GM18868 (cell line): ENCODE data around the gene MUC12.
"Not testable (repeated sequence)": the region's sequence is repeated elsewhere in the genome, so short reads cannot be mapped to it uniquely, and the experiment has no call there.

ENCODE experiments used
- ATAC-seq: cut with Tn5 transposase; IDR thresholded peaks from one replicate; pipeline ENCODE4 v1.9.1; 2021; ENCODE audit warnings: mild to moderate bottlenecking, moderate library complexity; ENCODE audit not compliant: unreplicated experiment

Gene MUC12

DNA sequence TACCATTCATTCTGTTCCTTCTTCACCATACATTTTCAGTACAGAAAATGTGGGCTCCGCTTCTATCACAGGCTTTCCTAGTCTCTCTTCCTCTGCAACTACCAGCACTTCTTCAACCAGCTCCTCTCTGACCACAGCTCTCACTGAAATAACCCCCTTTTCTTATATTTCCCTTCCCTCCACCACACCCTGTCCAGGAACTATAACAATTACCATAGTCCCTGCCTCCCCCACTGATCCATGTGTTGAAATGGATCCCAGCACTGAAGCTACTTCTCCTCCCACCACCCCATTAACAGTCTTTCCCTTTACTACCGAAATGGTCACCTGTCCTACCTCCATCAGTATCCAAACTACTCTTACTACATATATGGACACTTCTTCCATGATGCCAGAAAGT lies 9.5 kb upstream of the MUC12 start:
- no peak for ATAC-seq

DNA sequence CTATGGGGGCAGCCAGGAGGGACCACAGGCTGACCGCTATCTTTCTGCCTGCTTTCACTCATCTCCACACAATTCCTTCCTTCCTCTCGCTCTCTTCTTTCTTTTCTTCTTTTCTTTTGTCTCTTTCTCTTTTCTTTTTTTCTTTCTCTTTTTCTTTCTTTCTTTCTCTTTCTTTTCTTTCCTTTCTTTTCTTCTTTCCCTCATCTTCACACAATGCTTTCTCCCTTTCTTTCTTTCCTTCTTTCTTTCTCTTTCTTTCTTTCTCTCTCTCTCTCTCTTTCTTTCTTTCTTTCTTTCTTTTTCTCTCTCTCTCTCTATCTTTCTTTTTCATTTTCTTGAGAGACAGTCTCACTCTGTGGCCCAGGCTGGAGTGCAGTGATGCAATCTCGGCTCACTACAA lies 6.8 kb upstream of the MUC12 start:
- ATAC-seq: no peak

DNA sequence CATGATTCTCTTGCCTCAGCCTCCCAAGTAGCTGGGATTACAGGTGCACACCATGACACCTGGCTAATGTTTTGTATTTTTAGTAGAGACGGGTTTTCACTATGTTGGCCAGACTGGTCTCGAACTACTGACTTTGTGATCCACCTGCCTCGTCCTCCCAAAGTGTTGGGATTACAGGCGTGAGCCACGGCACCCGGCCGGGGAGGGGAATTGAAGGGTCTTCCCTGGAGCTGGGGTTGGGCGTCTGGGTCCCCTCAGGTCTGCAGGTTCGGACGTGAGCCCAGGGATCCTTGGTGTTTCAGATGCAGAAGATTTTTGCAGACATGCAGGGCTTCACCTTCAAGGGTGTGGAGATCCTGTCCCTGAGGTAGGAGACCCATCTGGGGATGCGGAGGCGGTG lies 6.0 kb upstream of the MUC12 start:
- no peak for ATAC-seq

DNA sequence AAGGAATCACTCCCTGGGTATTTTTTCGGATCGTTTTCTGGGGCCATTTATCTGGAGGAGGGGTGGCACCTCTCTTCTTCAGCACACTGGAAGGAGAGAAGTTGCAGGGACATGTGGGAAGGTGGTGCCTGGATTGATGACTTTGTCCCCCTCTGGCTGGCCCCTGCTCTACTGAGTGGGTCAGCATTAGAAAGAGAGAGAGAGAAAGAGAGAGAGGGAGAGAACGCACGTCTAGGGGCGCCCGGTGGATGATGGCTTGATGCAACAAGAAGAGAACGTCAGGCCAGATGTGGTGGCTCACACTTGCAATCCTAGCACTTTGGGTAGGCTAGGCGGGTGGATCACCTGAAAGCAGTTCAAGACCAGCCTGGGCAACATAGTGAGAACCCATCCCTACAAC lies 5.5 kb upstream of the MUC12 start:
- no peak for ATAC-seq

DNA sequence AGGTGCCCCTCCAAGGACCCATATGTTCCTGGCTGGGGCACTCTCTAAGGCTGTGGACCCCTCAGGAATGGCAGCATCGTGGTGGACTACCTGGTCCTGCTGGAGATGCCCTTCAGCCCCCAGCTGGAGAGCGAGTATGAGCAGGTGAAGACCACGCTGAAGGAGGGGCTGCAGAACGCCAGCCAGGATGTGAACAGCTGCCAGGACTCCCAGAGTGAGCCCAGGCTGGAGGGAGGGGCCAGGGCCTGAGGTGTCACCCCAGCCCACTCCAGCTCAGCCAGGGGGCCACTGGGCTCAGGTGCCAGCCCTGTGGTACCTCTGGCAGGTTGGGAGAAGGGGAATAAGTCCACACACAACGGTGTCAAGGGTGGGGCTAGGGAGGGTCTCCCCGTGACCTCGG lies 4.7 kb upstream of the MUC12 start:
- ATAC-seq: no peak

DNA sequence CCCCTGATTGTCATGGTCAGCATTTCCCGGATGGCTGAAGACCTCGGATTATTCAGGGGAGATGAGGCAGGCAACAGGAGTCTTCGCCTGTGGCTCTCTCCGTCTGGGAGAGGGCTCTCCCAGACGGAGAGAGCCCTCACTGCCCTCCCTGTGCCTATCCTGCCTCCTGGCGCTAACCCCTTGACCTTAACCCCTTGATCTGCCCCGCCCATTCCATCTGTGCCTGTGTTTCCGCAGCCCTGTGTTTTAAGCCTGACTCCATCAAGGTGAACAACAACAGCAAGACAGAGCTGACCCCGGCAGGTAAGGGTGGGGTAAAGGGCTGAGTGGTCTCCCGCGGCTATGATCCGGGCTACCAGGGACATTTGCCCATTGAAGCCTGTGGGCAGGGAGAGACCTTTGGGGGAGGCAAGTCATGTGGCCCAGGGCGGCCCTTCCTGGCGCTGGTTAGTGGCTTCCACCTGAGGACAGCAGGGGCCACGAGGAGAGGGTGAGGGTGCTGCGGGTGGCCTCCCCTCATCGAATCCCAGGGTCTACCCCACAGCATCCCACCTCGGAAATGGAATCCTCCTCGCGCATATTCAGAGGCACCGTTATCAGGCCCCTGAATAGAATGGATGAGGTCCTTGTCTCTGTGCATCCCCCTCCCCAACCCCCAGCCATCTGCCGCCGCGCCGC lies 4.2 kb upstream of the MUC12 start:
- no peak for ATAC-seq

DNA sequence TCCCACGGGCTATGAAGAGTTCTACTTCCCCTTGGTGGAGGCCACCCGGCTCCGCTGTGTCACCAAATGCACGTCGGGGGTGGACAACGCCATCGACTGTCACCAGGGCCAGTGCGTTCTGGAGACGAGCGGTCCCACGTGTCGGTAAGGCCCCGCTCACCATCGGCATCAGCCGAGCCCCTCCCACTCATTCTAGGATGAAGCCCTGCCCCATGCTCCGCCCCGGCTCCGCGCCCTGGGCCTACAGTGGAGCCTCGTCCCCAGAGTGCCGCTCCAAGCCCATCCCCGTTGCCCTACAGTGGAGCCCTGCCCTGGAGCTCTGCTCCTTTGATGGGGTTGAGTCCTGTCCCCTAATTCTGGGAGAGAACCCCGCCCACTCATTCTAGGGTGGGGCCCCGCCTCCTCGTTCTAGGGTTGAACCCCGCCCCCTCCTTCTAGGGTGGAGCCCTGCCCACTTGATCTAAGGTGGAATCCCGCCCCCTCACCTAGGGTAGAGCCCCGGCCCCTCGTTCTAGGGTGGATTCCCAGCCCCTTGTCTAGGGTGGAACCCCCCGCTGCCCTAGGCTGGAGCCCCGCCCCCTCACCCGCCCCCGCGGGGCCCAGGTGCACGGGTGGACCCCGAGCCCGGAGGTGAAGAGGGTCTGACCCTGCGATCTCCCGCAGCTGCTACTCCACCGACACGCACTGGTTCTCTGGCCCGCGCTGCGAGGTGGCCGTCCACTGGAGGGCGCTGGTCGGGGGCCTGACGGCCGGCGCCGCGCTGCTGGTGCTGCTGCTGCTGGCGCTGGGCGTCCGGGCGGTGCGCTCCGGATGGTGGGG lies 3.4 kb upstream of the MUC12 start:
- peak; percentile 63 for ATAC-seq

DNA sequence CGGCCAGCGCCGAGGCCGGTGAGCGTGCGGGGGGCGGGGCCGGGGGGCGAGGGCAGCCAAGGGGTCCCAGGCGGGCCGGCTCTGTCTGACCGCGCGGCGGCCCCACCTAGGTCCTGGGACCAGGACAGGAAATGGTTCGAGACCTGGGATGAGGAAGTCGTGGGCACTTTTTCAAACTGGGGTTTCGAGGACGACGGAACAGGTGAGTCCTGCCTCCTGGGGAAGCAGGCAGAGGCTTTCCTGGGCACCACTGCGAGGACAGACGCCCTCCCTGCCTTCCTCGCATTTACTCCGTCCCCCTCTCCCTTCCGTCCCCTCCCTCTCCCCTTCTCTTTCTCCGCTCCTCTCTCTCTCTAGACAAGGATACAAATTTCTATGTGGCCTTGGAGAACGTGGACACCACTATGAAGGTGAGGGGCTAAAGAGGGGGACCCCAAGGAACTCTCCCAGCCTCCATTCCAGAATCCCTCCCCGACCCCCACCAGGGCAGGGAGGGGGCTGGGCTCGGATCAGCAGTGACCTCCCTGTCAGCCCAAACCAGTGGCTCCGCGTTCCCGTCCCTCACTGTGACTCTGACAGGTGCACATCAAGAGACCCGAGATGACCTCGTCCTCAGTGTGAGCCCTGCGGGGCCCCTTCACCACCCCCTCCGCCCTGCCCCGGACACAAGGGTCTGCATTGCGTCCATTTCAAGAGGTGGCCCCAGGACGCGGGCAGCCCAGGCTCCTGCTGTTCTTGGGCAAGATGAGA lies 2.6 kb upstream of the MUC12 start:
- peak; percentile 15 for ATAC-seq

DNA sequence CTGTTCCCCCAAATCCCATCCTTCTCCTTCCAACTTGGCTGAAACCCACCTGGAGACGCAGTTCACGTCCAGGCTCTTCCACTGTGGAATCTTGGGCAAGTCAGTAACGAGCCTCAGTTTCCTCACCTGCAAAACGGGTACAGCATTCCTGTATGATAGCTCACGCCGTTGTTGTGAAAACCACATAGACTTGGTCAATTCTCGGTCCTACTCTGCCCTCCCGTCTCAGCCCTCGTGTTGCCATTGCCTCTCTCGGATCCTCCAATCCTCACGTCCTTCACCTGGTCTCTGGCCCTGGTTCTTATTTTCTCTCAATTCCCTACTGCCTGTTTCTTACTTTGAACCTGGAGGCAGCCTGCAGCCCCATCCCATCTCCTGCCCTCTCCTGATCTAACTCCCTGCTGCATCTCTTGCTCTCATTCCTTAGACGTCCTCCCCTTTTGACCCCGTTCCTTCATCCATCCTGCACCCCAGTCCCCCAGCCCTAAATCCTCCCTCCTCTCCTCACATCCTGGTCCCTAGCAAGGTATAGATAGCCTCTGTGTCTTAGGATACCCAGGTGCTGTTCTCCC lies 2.0 kb upstream of the MUC12 start:
- no peak for ATAC-seq

DNA sequence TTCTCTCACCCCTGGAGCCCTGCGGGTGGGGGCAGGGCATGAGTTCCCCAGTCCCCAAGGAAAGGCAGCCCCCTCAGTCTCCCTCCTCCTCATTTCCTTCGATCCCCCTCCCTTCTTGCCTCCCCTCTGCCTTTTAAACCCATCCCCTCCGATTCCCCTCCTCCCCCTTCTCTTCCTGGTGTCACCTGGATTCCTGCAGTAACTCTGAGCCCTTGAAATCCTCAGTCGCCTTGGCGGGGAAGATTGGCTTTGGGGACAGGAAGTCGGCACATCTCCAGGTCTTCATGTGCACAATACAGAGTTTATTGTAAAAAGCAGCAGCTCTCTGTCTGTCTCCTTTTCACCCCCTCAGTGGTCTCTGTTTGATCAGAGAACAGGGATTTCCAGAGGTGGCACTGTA lies 1.3 kb upstream of the MUC12 start:
- no peak for ATAC-seq

DNA sequence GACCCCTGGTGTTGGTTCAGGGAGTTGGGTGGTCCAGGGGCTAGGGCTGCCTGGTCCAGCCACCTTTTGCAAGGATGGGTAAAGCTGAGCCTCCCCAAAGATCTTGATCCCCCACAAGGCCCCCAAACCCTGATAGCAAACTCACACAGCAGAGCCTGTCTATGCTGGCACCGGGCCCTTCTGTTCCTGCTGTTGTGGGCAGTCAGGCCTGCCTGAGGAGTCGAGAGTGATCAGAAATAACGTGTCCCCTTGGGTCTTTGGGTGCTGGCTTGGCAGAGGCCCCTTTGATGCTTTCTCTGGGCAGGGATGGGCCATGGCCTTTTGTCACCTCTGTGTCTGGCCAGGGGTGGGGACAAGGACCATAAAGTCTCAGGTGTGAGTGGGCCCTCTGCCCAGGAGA lies 715 bp upstream of the MUC12 start:
- no peak for ATAC-seq

DNA sequence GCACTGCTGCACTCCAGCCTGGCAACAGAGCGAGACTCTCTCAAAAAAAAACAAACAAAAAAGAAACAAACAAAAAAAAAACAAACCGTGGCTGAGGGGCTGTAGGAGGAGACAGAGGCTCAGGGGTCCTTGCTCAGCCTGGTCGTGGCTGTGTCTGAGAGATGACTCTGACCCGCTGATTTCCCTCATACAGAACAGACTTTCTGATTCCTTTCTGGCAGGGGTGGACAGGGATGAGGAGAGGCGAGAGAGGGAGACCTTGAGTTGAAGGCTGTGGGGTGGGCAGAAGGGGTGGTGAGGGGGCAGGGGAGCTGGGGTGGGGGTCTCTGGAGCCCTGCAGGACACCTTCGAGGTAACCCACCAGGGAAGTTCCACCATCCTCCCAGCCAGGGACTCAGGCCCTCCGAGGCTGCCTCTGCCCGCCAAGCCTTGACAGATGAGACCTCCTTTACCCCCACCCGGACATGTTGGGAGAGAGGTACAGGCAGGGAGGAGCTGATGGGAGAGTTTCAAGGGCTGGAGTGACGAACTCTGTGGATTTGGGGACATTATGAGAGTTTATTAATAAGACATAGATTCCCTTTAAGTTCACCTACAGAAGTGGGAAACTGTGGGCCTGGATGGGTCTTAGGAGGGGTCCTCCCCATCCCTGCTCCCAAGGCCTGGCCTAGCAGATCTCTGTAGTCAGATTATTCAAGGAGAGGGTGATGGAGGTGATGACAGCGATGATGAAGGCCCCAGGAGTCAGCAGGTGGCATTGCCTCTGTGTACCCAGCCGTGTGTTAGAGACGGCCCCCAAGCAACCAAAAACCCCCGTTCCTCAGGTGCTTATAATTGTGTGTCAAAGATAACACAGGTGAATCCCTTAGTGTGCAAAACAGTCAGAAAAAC lies 2.0 kb downstream of the MUC12 start:
- no peak for ATAC-seq

DNA sequence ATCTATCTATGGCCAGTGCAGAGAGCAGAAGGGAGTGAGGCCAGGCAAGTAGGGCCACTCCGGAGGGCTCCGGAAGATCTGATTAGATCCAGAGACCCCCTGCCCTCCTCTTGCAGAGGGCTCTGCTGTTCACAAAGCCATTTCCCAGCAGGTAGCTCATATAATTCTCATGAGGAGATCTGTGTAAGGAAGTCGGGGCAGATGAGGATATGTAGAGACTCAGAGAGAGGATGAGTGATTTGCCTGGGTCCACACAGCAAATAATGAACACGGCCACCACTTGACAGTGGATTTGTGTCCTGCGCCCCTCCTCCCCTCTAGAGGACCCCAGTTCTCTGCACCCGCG lies 2.6 kb downstream of the MUC12 start:
- no peak for ATAC-seq

DNA sequence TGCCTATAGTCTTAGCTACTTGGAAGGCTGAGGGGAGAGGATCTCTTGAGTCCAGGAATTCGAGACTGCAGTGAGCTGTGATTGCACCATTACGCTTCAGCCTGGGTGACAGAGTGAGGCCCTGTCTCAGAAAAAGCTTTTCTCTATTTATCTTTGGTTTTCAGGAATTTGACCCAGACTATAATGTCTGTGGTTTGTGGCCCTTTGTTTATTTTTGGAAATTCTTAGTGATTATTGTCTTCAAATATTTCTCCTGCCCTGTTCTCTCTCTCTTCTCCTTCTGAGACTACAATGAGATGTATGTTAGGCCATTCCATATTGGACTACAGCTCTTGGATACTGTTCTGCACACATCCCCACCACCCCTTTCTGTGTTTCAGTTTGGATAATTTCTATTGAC lies 4.7 kb downstream of the MUC12 start:
- ATAC-seq: no peak

DNA sequence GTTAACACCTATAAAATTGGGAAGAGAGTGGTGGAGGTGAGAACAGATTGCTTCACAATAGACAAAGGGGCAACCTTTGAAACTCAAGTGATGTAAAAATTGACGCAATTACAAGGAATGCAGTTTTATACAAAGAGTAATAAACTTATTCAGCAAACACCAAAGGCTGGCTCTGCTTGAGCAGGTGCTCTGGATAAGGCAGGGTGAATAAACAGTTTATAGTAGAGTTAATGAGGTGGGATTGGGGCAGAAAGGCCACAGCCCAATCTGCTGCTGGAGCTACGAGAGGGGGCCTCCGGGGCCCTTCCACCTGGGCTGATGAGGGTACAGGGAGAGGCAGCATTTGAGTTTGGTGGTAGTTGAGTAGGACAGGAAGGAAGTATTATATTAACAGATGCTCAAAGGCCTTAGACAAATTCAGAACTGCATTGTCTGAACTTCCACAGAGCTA lies 6.0 kb downstream of the MUC12 start:
- ATAC-seq: no peak

DNA sequence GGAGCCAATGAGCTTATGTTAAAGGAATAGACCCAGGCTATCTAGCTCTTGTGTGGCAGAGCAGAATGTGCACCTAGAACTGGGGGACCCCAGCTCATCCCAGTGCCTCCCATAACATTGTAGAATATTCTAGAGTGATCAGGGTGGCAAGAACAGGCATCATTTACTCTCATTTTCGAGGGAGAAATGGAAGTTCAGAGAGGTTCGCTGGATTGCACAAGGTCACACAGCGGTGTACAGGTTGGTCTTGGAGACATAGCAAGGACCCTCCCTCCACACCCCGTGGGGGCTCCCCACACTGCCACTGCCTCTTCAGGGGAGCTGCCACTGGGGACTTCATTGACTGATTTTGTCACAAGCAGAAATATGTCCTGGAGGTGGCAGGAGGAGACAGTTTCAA lies 8.9 kb downstream of the MUC12 start:
- ATAC-seq: no peak

DNA sequence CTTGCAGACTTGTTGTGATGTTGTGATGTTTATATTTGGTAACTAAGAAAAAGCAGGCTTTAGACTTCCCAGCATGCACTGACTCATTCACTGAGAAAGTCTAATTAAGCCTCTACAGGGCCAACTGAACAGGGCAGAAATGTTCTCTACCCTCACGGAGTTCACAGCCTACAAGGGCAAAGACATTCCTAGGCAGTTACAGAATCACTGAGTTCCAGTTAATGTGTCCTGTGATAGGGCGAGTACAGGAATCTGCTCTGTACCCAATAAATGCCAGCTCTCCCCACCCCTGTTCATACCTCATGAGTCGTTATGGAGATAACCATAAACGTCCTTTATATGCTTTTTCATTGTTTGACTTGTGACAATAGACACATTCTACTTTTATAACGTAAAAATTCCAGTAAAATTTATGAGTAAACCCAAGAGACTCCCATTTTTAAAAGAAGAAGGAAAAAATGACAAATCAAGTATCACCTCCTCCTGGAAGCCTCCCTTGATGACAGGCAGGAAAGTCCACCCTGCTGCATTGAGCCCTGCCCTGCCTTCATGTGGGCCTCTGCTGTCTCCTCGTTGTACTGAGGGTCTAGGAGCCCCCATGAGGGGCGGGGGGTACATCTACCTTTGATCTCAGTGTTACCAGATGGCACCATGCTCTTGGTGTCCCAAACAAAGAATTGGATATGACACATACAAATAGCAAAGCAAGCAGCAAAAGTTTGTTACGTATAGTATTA lies 14.3 kb downstream of the MUC12 start:
- no peak for ATAC-seq

DNA sequence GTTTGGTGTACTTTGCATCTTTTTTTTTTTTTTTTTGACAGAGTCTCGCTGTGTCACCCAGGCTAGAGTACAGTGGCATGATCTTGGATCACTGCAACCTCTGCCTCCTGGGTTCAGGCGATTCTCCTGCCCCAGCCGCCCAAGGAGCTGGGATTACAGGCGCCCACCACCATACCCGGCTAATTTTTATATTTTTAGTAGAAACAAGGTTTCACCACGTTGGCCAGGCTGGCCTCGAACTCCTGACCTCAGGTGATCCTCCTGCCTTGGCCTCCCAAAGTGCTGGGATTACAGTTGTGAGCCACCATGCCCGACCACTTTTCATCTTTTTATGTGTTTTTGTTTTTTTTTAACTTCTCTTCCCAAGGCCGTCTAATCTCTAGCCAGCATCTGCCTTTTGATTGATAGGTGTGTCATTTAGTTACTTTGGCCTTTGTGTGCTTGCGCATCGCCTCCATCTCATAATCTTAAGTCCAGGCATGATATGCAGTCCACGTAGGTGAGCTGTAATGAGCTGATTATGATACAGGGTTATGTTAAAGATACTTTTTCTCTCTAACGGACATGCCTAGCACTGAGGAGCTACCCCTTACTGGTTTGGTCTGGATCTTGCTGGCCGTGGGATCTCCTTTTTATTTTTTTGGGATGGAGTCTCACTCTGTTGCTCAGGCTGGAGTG lies 15.0 kb downstream of the MUC12 start:
- ATAC-seq: not testable (repeated sequence)

DNA sequence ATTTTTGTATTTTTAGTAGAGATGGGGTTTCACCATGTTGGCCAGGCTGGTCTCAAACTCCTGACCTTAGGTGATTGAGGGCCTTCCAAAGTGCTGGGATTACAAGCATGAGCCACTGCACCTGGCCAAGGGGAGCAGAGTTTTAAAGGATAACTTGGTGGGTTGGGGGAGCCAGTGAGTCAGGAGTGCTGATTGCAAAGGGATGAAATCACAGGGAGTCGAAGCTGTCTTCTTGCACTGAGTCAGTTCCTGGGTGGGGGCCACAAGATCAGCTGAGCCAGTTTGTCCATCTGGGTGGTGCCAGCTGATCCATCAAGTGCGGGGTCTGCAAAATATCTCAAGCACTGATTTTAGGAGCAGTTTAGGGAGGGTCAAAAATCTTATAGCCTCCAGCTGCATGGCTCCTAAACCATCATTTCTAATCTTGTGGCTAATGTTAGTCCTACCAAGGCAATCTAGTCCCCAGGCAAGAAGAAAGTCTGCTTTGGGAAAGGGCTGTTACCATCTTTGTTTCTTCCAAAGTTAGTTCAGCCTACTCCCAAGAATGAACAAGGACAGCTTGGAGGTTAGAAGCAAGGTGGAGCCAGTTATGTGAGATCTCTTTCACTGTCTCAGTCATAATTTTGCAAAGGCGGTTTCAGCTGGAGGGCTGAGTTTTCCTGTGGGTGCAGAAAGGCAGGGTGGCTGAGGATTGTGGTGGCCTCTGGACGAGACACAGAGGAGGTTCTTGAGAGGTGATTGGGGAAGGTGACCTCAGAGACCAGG lies 15.8 kb downstream of the MUC12 start:
- ATAC-seq: not testable (repeated sequence)
